Glutamatergic neuron (in vitro differentiated cells): ENCODE measurements around the gene TH. TPM values are rescaled to one million over a fixed set of nuclear protein-coding genes. Genes with fewer than 3 reads are reported as not detected.

ENCODE experiments used
- DNase-seq: peaks from one replicate; pipeline ENCODE4 v3.0.0; 2022
- H3K27ac Mint-ChIP-seq: one replicate; pipeline ENCODE4 v1.8.0; 2020; ENCODE audit warnings: mild to moderate bottlenecking, mixed read lengths, inconsistent platforms; ENCODE audit not compliant: unreplicated experiment
- H3K27me3 Mint-ChIP-seq: one replicate; pipeline ENCODE4 v1.8.0; 2020; ENCODE audit warnings: mild to moderate bottlenecking, moderate library complexity, mixed read lengths, inconsistent platforms; ENCODE audit not compliant: unreplicated experiment
- H3K36me3 Mint-ChIP-seq: one replicate; pipeline ENCODE4 v1.8.0; 2020; ENCODE audit warnings: mild to moderate bottlenecking, mixed read lengths, inconsistent platforms; ENCODE audit not compliant: unreplicated experiment
- H3K4me1 Mint-ChIP-seq: one replicate; pipeline ENCODE4 v1.8.0; 2020; ENCODE audit warnings: mild to moderate bottlenecking, low read depth, mixed read lengths, inconsistent platforms; ENCODE audit not compliant: unreplicated experiment
- H3K4me3 Mint-ChIP-seq: one replicate; pipeline ENCODE4 v1.8.0; 2020; ENCODE audit warnings: mild to moderate bottlenecking, mixed read lengths, inconsistent platforms; ENCODE audit not compliant: unreplicated experiment
- H3K9me3 Mint-ChIP-seq: one replicate; pipeline ENCODE4 v1.8.0; 2020; ENCODE audit warnings: mild to moderate bottlenecking, moderate library complexity, mixed read lengths, inconsistent platforms; ENCODE audit not compliant: unreplicated experiment
- CTCF ChIP-seq: fragments of 200-600 bp; sonication (generic); IDR thresholded peaks from one replicate; pipeline ENCODE4 v1.5.0; 2021; ENCODE audit not compliant: partially characterized antibody, unreplicated experiment
- total RNA-seq: library from RNA; stranded (reverse); fragmentation: NEBNext Ultra II Directional; extraction: Animal tissue kit (Norgen Biotek cat#: 25700); gene quantifications from one replicate; pipeline ENCODE4 v1.2.1, GENCODE V29; 2021; ENCODE audit not compliant: unreplicated experiment

Gene TH
- total RNA-seq, 1 donor from 2014 or later, result not detected

DNA sequence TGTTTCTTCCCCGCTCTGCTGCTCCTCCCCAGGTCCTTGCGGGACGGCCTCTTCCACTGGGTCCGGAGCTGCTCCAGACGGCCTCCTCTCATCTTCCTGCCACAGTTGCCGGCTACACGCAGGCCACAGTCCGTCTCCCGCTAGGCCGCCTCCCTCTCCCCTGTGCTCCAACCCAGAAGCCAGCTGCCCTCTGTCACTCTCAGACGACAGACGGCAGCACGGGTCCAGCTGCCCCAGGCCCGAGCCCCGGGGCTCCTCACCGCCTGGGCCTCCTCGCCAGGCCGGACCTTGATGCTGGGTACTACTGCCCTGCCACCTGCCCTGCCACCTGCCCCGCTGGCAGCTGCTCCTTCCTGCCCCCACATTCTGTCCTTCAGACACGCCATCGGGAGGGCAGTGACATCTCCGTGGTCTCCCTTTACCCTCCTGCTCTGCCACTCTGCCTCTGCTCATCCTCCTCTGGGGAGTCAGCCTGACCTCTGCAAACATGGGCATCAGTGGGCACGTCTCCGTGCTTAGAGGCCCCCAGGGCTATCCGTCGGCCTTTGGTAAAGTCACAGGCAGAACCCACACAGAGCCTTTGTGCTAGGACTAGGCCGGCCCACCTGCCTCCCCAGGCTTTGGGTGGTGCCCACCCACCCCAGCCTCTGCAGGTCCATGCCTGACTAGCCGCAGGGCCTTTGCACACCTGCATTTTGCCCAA lies 43.1 kb upstream of the TH start:
- TF ChIP-seq CTCF, result no peak
- Mint-ChIP-seq H3K4me1 (peaks cover 15% of the 10 kb centered on the region), H3K4me3 (peak overlapping the region; percentile 63), H3K9me3 (peaks cover 12% of the 10 kb centered on the region), H3K27me3 (peaks cover 13% of the 10 kb centered on the region), H3K36me3 (no peaks in the 10 kb centered on the region), H3K27ac (peak overlapping the region; percentile 91)
- DNase-seq, result peak; percentile 80

GRCh38 chr11:2213890-2214526 lies 42.4 kb upstream of the TH start:
- H3K9me3 Mint-ChIP-seq, result peaks cover 12% of the 10 kb centered on the region
- no peak for TF ChIP-seq CTCF
- peaks cover 13% of the 10 kb centered on the region for H3K27me3 Mint-ChIP-seq
- peaks cover 15% of the 10 kb centered on the region for H3K4me1 Mint-ChIP-seq
- H3K4me3 Mint-ChIP-seq, result peak overlapping the region; percentile 63
- peak overlapping the region; percentile 91 for H3K27ac Mint-ChIP-seq
- DNase-seq, result peak; percentile 36
- H3K36me3 Mint-ChIP-seq, result no peaks in the 10 kb centered on the region

DNA sequence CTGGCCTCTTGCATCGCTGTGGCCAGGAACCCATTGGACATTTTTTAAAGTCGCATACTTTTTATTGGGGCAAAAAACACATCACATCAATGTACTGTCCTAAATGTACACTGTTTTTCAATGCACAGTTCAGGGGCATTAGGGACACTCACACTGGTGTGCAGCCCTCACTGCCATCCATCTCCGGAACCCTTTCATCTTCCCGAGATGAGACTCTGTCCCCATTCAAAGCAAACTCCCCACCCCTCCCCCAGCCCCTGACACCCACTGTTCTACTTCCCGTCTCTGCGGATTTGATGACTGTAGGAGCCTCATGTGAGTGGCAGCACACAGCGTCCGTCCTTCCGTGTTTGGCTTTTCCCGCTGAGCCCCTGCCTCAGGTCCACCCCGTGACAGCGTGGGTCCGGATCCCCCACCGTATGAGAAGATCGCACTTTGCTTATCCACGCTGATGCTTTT lies 41.8 kb upstream of the TH start:
- no peak for TF ChIP-seq CTCF
- peaks cover 11% of the 10 kb centered on the region for H3K27me3 Mint-ChIP-seq
- no peaks in the 10 kb centered on the region for H3K36me3 Mint-ChIP-seq
- H3K9me3 Mint-ChIP-seq, result peaks cover 12% of the 10 kb centered on the region
- no peak overlapping the region for H3K27ac Mint-ChIP-seq
- DNase-seq, result no peak
- H3K4me1 Mint-ChIP-seq, result peaks cover 15% of the 10 kb centered on the region
- no peak overlapping the region for H3K4me3 Mint-ChIP-seq

DNA sequence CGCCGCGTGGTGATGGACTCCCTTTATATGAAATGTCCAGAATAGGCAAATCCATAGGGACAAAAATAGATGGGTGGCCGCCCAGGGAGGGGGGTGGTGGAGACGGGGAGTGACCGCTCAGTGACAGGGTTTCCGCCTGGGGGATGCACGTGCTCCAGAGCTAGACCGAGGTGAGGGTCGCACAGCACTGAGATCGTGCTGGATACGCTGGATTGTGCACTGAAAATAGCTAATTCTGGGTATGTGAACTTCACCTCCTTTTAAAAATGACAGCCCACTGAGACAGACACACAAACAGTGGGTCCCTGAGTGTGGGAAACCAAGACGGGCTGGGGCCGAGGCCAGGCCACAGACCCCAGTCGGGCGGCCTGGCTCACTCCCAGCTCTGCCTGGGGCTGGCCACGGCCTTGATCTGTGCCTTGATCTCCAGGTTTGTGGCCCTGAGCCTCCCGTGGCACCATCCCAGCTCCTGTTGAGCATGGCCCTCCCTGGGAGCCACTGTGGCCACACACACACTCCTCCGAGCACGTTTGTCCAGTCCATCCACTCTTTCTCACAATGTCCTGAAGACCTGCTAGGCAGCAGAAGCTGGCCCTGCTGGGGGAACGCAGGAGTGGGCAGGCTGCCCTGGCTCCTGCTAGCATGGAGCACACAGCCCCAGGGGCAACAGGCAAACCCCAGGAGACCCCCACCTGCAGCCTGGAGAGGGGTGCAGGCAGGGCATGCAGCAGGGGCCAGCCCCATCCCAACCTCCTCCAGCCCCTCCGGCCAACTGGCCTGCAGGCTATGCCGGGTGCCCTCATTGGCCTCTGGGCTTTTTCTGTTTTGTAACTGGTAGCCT lies 41.0 kb upstream of the TH start:
- Mint-ChIP-seq H3K27ac (no peak overlapping the region), H3K4me3 (no peak overlapping the region), H3K9me3 (peaks cover 12% of the 10 kb centered on the region), H3K4me1 (peaks cover 15% of the 10 kb centered on the region), H3K36me3 (no peaks in the 10 kb centered on the region), H3K27me3 (peaks cover 9% of the 10 kb centered on the region)
- no peak for TF ChIP-seq CTCF
- no peak for DNase-seq
